GM18505 (cell line): ENCODE data around the gene MMP27.

Experiments
- ATAC-seq: cut with Tn5 transposase; IDR thresholded peaks from one replicate; pipeline ENCODE4 v1.9.1; 2021; ENCODE audit not compliant: unreplicated experiment
- POLR2A ChIP-seq: IDR thresholded peaks from 4 replicates; pipeline ENCODE4 v1.6.1; 2011; ENCODE audit warnings: borderline replicate concordance; ENCODE audit not compliant: insufficient read depth, insufficient read length; ENCODE audit errors: extremely low read depth

MMP27 gene

GRCh38 chr11:102676084-102676483 is 29.5 kb downstream of the MMP27 start:
- no peak for ATAC-seq
- no peak for TF ChIP-seq POLR2A

DNA sequence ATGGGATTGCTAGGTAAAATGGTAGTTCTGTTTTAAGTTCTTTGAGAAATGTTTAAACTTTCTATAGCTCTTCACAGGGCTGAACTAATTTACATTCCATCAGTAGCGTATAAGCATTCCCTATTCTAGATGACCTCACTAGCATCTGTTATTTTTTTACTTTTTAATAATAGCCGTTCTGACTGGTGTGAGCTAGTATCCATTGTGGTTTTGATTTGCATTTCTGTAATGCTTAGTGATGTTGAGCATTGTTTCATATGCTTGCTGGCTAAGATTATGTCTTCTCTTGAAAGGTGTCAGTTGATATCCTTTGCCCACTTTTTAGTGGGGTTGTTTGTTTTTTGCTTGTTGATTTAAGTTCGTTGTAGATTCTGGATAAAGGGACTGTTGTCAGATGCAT is 35.9 kb downstream of the MMP27 start:
- no peak for ATAC-seq

GRCh38 chr11:102666331-102666957 is 39.1 kb downstream of the MMP27 start:
- ATAC-seq: no peak
- no peak for TF ChIP-seq POLR2A

More for the DNA sequence above, 35.9 kb downstream of the MMP27 start:
- TF ChIP-seq POLR2A: no peak

GRCh38 chr11:102664001-102664752 is 41.4 kb downstream of the MMP27 start:
- no peak for ATAC-seq
- TF ChIP-seq POLR2A: no peak

GRCh38 chr11:102662607-102663006 is 43.0 kb downstream of the MMP27 start:
- no peak for TF ChIP-seq POLR2A
- no peak for ATAC-seq

DNA sequence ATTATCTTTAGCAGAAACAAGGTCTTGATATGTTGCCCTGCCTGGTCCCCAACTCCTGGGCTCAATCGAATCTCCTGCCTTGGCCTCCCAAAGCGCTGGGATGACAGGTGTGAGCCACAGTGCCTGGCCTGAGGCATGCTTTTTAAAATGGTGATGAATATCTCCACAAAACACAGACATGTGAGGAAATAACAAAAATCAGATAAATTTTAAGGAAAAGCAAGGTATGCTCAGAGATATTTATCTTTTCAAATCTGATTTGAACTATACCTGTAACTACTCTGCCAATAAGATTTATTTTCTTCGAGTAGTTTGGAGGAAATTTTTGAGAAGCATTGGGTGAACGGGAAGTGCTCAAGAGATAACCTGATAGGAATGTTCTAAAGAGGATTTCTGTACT is 44.5 kb downstream of the MMP27 start:
- ATAC-seq: no peak
- TF ChIP-seq POLR2A: no peak

GRCh38 chr11:102656528-102656927 is 49.0 kb downstream of the MMP27 start:
- no peak for ATAC-seq
- no peak for TF ChIP-seq POLR2A

DNA sequence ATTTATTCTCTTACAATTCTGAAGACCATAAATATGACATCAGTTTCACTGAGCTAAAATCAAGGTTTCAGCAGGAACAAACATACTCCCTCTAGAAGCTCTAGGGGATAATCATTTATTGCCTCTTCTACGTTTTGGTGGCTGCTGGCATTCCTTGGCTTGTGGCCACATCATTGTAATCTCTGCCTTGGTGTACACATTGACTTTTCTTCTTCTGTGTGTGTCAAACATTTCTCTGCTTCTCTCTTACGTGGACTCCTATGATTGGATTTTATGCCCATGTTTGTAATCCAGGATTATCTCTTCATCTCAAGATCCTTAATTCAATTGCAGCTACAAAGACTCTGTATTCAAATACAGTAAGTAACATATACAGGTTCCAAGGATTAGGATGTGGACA is 50.0 kb downstream of the MMP27 start:
- TF ChIP-seq POLR2A: no peak
- no peak for ATAC-seq

GRCh38 chr11:102654761-102655160 is 50.8 kb downstream of the MMP27 start:
- ATAC-seq: no peak
- TF ChIP-seq POLR2A: no peak

- ATAC-seq: no peak
- TF ChIP-seq POLR2A: no peak
These were observed 51.8 kb downstream of the MMP27 start for GRCh38 chr11:102653744-102654291.

DNA sequence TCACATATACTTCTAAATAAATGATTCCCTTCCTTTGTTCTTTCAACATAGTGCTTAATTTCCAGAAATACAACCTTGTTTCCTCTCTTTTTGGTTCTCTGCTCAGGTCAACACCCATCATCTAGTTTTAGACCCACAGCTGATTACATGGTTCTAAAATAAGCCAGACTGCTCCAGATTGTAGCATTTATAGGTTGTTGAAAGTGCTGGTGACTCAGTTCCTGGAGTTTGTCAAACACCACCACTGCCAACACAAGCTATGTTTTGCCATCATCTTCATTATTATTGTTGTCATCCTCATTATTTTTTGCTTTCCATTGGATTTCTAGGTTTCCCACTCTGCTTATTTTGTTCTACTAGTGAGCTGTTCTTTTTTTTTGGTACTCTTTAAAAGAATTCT is 58.1 kb downstream of the MMP27 start:
- TF ChIP-seq POLR2A: no peak
- no peak for ATAC-seq

- ATAC-seq: no peak
- no peak for TF ChIP-seq POLR2A
These were observed 61.6 kb downstream of the MMP27 start for GRCh38 chr11:102643941-102644340.
